ENCODE data around the gene THBS3. TPM values are rescaled to one million over a fixed set of nuclear protein-coding genes. Genes with fewer than 3 reads are reported as not detected.
A peak's percentile ranks its signal among the peaks of the same experiment; 100 is the strongest.

The THBS3 gene
- total RNA-seq, 1 donor from 2014 or later = 7.2 TPM

- Histone ChIP-seq H3K36me3 (peaks cover 23% of the 10 kb centered on the region), H3K27ac (replicated peaks) (peak within 1 kb of the TSS; percentile 96), H3K4me1 (peaks cover 44% of the 10 kb centered on the region), H3K4me3 (peak within 1 kb of the TSS; percentile 93), H3K9me3 (replicated peaks) (no peaks in the 10 kb centered on the region), H3K27me3 (ENCODE audit: low read depth) (peaks cover 27% of the 10 kb centered on the region)
- TF ChIP-seq, protein P1, sequence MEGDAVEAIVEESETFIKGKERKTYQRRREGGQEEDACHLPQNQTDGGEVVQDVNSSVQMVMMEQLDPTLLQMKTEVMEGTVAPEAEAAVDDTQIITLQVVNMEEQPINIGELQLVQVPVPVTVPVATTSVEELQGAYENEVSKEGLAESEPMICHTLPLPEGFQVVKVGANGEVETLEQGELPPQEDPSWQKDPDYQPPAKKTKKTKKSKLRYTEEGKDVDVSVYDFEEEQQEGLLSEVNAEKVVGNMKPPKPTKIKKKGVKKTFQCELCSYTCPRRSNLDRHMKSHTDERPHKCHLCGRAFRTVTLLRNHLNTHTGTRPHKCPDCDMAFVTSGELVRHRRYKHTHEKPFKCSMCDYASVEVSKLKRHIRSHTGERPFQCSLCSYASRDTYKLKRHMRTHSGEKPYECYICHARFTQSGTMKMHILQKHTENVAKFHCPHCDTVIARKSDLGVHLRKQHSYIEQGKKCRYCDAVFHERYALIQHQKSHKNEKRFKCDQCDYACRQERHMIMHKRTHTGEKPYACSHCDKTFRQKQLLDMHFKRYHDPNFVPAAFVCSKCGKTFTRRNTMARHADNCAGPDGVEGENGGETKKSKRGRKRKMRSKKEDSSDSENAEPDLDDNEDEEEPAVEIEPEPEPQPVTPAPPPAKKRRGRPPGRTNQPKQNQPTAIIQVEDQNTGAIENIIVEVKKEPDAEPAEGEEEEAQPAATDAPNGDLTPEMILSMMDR (IDR thresholded peaks at IDR 0.05; ENCODE audit: borderline replicate concordance) = peak; percentile 97
- intact Hi-C loops (cut with micrococcal nuclease) = no loop called here
- peak; percentile 94 for DNase-seq
Observed at GRCh38 chr1:155172732-155173477, 34.8 kb downstream of the THBS3 start, which contains the start of gene KRTCAP2. TSS of gene KRTCAP2 (minus strand) at chr1:155173304. CDS start at chr1:155173224, 80 bp downstream.

GRCh38 chr1:155171836-155172731, 35.6 kb downstream of the THBS3 start:
- H3K27ac ChIP-seq (replicated peaks) = peak overlapping the region; percentile 96
- H3K4me3 ChIP-seq = peak overlapping the region; percentile 93
- peaks cover 27% of the 10 kb centered on the region for H3K27me3 ChIP-seq (ENCODE audit: low read depth)
- no peak for DNase-seq
- intact Hi-C loops (cut with micrococcal nuclease) = no loop called here
- peaks cover 23% of the 10 kb centered on the region for H3K36me3 ChIP-seq
- peaks cover 52% of the 10 kb centered on the region for H3K4me1 ChIP-seq
- TF ChIP-seq, protein P1 (IDR thresholded peaks at IDR 0.05; ENCODE audit: borderline replicate concordance) = no peak
- no peaks in the 10 kb centered on the region for H3K9me3 ChIP-seq (replicated peaks)

DNA sequence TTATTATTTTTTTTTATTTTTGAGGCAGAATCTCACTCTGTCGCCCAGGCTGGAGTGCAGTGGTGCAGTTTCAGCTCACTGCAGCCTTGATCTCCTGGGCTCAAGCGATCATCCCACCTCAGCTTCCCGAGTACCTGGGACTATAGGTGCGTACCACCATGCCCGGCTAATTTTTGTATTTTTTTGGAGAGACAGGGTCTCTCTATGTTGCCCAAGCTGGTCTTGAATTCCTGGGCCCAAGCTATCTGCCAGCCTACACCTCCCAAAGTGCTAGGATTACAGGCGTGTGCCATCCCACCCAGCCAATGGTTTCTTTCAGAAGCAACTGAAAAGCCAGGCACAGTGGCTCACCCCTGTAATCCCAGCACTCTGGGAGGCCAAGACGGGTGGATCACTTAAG, 36.9 kb downstream of the THBS3 start:
- TF ChIP-seq, protein P1 (IDR thresholded peaks at IDR 0.05; ENCODE audit: borderline replicate concordance) = no peak

GRCh38 chr1:155170101-155170785, 37.5 kb downstream of the THBS3 start:
- H3K4me3 ChIP-seq = no peak overlapping the region
- H3K27me3 ChIP-seq (ENCODE audit: low read depth) = peaks cover 18% of the 10 kb centered on the region
- peaks cover 66% of the 10 kb centered on the region for H3K4me1 ChIP-seq
- no peak for DNase-seq
- H3K27ac ChIP-seq (replicated peaks) = no peak overlapping the region
- no peaks in the 10 kb centered on the region for H3K9me3 ChIP-seq (replicated peaks)
- intact Hi-C loops (cut with micrococcal nuclease) = no loop called here
- peaks cover 23% of the 10 kb centered on the region for H3K36me3 ChIP-seq
- TF ChIP-seq, protein P1 (IDR thresholded peaks at IDR 0.05; ENCODE audit: borderline replicate concordance) = no peak

More for the DNA sequence above, 36.9 kb downstream of the THBS3 start:
- intact Hi-C loops (cut with micrococcal nuclease) = no loop called here
- DNase-seq = no peak
- peaks cover 24% of the 10 kb centered on the region for H3K27me3 ChIP-seq (ENCODE audit: low read depth)
- peaks cover 23% of the 10 kb centered on the region for H3K36me3 ChIP-seq
- H3K9me3 ChIP-seq (replicated peaks) = no peaks in the 10 kb centered on the region
- no peak overlapping the region for H3K4me3 ChIP-seq
- H3K4me1 ChIP-seq = peaks cover 60% of the 10 kb centered on the region
- H3K27ac ChIP-seq (replicated peaks) = no peak overlapping the region

DNA sequence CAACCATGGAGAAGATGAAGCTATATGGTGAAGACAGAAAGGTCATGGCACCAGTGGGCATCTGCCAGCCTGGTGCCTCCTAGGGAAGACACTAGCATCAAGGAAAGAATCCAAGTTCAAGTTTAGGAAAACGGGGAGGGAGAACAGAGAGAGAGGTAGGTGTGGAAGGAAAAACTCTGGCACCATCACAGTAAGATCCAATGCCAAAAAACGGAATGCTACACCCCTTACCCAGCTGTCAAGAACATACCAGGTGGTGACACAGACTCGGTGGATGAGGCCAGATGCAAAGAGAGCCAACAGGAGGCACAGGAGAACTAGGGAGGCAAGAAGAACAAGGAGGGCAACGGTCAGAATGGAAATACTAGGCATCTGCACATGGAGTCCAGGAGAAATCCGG, 38.2 kb downstream of the THBS3 start:
- no peak overlapping the region for H3K4me3 ChIP-seq
- peaks cover 64% of the 10 kb centered on the region for H3K4me1 ChIP-seq
- H3K36me3 ChIP-seq = peaks cover 23% of the 10 kb centered on the region
- H3K27ac ChIP-seq (replicated peaks) = no peak overlapping the region
- intact Hi-C loops (cut with micrococcal nuclease) = loop anchor here (5.0 kb wide), 1 partner anchor 77 kb away; no protein-coding TSS in a partner anchor
- H3K9me3 ChIP-seq (replicated peaks) = peaks cover 4% of the 10 kb centered on the region
- DNase-seq = no peak
- peaks cover 11% of the 10 kb centered on the region for H3K27me3 ChIP-seq (ENCODE audit: low read depth)
- TF ChIP-seq, protein P1 (IDR thresholded peaks at IDR 0.05; ENCODE audit: borderline replicate concordance) = no peak
